GM12878 (cell line): Measurements from ENCODE around the gene PMS1.

Experiments used
- CREB1 ChIP-seq: IDR thresholded peaks from 2 replicates; pipeline ENCODE4 v1.6.1; 2012; ENCODE audit warnings: low read depth, mild to moderate bottlenecking, inconsistent platforms
- REST ChIP-seq: IDR thresholded peaks from 2 replicates; pipeline ENCODE4 v1.6.1; 2012; ENCODE audit warnings: mild to moderate bottlenecking, low read depth, low read length
- SIX5 ChIP-seq: IDR thresholded peaks from 2 replicates; pipeline ENCODE4 v1.6.1; 2011; ENCODE audit warnings: mild to moderate bottlenecking, low read depth, low read length, moderate library complexity; ENCODE audit not compliant: severe bottlenecking

GRCh38 chr2:189803431-189803830, 19.2 kb downstream of the PMS1 start:
- TF ChIP-seq CREB1 = no peak
- no peak for TF ChIP-seq REST
- no peak for TF ChIP-seq SIX5
